ENCODE data around the gene CCR5.

The CCR5 gene

DNA sequence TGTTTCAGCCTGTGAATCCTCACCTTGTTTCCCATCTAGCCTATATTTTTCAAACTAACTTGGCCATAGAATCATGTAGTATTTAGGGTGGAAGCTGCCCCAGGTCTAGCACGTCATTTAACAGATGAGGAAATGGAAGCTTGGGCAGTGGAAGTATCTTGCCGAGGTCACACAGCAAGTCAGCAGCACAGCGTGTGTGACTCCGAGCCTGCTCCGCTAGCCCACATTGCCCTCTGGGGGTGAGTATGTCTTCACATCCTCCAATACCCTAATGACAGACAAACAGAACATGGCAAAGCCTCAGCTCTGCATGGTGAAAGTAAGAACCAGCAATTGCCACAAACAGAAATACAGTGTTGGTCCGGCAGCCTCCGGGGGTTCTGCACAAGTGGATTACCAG, 2.2 kb upstream of the CCR5 start:
- Histone ChIP-seq H3K27me3 (ENCODE audit: insufficient read depth, low read length) (no peaks in the 10 kb centered on the region; the same call in none of the 2 replicates), H3K4me2 (ENCODE audit: low read length) (no peak overlapping the region), H2AFZ (ENCODE audit: low read length) (no peak overlapping the region)

DNA sequence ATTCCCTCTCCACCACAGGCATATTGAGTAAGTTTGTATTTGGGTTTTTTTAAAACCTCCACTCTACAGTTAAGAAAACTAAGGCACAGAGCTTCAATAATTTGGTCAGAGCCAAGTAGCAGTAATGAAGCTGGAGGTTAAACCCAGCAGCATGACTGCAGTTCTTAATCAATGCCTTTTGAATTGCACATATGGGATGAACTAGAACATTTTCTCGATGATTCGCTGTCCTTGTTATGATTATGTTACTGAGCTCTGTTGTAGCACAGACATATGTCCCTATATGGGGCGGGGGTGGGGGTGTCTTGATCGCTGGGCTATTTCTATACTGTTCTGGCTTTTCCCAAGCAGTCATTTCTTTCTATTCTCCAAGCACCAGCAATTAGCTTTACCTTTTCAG, 1.6 kb upstream of the CCR5 start:
- Histone ChIP-seq H2AFZ (ENCODE audit: low read length) (no peak overlapping the region), H3K27ac (ENCODE audit: low read depth, low read length, poor library complexity, severe bottlenecking) (no peak overlapping the region), H3F3A (ENCODE audit: insufficient read depth, low read length) (no peaks in the 10 kb centered on the region), H3K79me2 (ENCODE audit: insufficient read depth, low read length) (no peaks in the 10 kb centered on the region), H3K9me2 (ENCODE audit: low read depth, low read length) (no peaks in the 10 kb centered on the region), H3K9me3 (ENCODE audit: low read length) (no peaks in the 10 kb centered on the region), H3K4me3 (ENCODE audit: low read depth, low read length, poor library complexity, severe bottlenecking) (no peak overlapping the region), H3K4me2 (ENCODE audit: low read length) (no peak overlapping the region), H3K27me3 (ENCODE audit: insufficient read depth, low read length) (peaks cover 1% of the 10 kb centered on the region), H4K20me1 (ENCODE audit: insufficient read depth, low read length) (no peaks in the 10 kb centered on the region), H3K9ac (ENCODE audit: low read length) (no peak overlapping the region), H3K4me1 (ENCODE audit: insufficient read depth, low read length, severe bottlenecking) (no peaks in the 10 kb centered on the region), H3K36me3 (ENCODE audit: insufficient read depth, low read length) (no peaks in the 10 kb centered on the region)
- TF ChIP-seq EZH2 (IDR thresholded peaks at IDR 0.05; ENCODE audit: borderline replicate concordance, low read length), result no peak
- TF ChIP-seq, protein P1, sequence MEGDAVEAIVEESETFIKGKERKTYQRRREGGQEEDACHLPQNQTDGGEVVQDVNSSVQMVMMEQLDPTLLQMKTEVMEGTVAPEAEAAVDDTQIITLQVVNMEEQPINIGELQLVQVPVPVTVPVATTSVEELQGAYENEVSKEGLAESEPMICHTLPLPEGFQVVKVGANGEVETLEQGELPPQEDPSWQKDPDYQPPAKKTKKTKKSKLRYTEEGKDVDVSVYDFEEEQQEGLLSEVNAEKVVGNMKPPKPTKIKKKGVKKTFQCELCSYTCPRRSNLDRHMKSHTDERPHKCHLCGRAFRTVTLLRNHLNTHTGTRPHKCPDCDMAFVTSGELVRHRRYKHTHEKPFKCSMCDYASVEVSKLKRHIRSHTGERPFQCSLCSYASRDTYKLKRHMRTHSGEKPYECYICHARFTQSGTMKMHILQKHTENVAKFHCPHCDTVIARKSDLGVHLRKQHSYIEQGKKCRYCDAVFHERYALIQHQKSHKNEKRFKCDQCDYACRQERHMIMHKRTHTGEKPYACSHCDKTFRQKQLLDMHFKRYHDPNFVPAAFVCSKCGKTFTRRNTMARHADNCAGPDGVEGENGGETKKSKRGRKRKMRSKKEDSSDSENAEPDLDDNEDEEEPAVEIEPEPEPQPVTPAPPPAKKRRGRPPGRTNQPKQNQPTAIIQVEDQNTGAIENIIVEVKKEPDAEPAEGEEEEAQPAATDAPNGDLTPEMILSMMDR (IDR thresholded peaks at IDR 0.05; ENCODE audit: low read length), result no peak

More for the DNA sequence above, 2.2 kb upstream of the CCR5 start:
- Histone ChIP-seq H3K9me2 (ENCODE audit: low read depth, low read length) (no peaks in the 10 kb centered on the region), H3F3A (ENCODE audit: insufficient read depth, low read length) (no peaks in the 10 kb centered on the region), H4K20me1 (ENCODE audit: insufficient read depth, low read length) (no peaks in the 10 kb centered on the region), H3K9ac (ENCODE audit: low read length) (no peak overlapping the region), H3K4me1 (ENCODE audit: insufficient read depth, low read length, severe bottlenecking) (no peaks in the 10 kb centered on the region), H3K36me3 (ENCODE audit: insufficient read depth, low read length) (no peaks in the 10 kb centered on the region), H3K27ac (ENCODE audit: low read depth, low read length, poor library complexity, severe bottlenecking) (no peak overlapping the region), H3K4me3 (ENCODE audit: low read depth, low read length, poor library complexity, severe bottlenecking) (no peak overlapping the region), H3K9me3 (ENCODE audit: low read length) (no peaks in the 10 kb centered on the region), H3K79me2 (ENCODE audit: insufficient read depth, low read length) (no peaks in the 10 kb centered on the region)
- TF ChIP-seq, protein P1 (IDR thresholded peaks at IDR 0.05; ENCODE audit: low read length), result peak; percentile 25; the same call in 1 of the 2 replicates
- no peak for TF ChIP-seq EZH2 (IDR thresholded peaks at IDR 0.05; ENCODE audit: borderline replicate concordance, low read length)

DNA sequence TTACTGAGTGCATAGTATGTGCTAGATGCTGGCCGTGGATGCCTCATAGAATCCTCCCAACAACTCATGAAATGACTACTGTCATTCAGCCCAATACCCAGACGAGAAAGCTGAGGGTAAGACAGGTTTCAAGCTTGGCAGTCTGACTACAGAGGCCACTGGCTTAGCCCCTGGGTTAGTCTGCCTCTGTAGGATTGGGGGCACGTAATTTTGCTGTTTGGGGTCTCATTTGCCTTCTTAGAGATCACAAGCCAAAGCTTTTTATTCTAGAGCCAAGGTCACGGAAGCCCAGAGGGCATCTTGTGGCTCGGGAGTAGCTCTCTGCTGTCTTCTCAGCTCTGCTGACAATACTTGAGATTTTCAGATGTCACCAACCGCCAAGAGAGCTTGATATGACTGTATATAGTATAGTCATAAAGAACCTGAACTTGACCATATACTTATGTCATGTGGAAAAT, 1.0 kb upstream of the CCR5 start:
- H3K27ac ChIP-seq (ENCODE audit: low read depth, low read length, poor library complexity, severe bottlenecking), result no peak overlapping the region
- no peaks in the 10 kb centered on the region for H3K9me3 ChIP-seq (ENCODE audit: low read length)
- no peak overlapping the region for H3K4me2 ChIP-seq (ENCODE audit: low read length)
- no peak overlapping the region for H3K4me3 ChIP-seq (ENCODE audit: low read depth, low read length, poor library complexity, severe bottlenecking)
- H3K4me1 ChIP-seq (ENCODE audit: insufficient read depth, low read length, severe bottlenecking), result no peaks in the 10 kb centered on the region
- no peaks in the 10 kb centered on the region for H3K36me3 ChIP-seq (ENCODE audit: insufficient read depth, low read length)
- no peak overlapping the region for H3K9ac ChIP-seq (ENCODE audit: low read length)
- peaks cover 5% of the 10 kb centered on the region for H3K27me3 ChIP-seq (ENCODE audit: insufficient read depth, low read length)
- no peaks in the 10 kb centered on the region for H3K79me2 ChIP-seq (ENCODE audit: insufficient read depth, low read length)
- no peak overlapping the region for H2AFZ ChIP-seq (ENCODE audit: low read length)
- H3F3A ChIP-seq (ENCODE audit: insufficient read depth, low read length), result no peaks in the 10 kb centered on the region
- H3K9me2 ChIP-seq (ENCODE audit: low read depth, low read length), result no peaks in the 10 kb centered on the region
- no peak for TF ChIP-seq EZH2 (IDR thresholded peaks at IDR 0.05; ENCODE audit: borderline replicate concordance, low read length)
- TF ChIP-seq, protein P1 (IDR thresholded peaks at IDR 0.05; ENCODE audit: low read length), result no peak
- no peaks in the 10 kb centered on the region for H4K20me1 ChIP-seq (ENCODE audit: insufficient read depth, low read length)
